Body of pancreas (tissue), 4 donors: ENCODE results near the gene SPRY4.

Experiments
- CTCF ChIP-seq, 7 experiments: fragments of 450-650 bp in 4 of 7; fragments of 200-600 bp in 3 of 7; sonication (generic) in 3 of 7; IDR thresholded peaks; one replicate each; pipeline ENCODE4 v1.5.1; 2016 to 2019; ENCODE audit warnings: antibody characterized with exemption in 7 of 7
- POLR2A ChIP-seq, 3 donors: fragments of 450-650 bp; IDR thresholded peaks; one replicate each; pipeline ENCODE4 v1.6.1; 2016; ENCODE audit warnings: antibody characterized with exemption in 3 of 3, mild to moderate bottlenecking in 2 of 3

DNA sequence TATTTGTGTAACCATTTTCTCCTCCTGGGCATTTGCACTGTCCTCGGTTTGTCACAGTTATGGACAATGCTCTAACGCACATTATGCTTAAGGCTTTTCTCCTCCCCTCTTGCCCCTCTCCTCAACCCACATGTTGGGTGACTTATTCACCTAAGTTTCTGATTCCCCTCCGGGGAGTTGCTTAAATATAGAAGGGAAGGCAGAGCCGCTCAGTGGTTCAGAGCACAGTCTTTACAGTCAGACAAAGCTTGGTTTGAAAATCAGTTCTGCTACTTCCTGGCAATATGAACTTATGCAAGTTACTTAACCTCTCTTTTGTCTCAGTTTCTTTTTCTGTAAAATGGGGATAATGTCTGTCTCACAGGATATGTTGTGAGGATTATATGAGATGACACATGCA, 41.2 kb upstream of the SPRY4 start:
- no peak for TF ChIP-seq CTCF (IDR thresholded peaks at IDR 0.05)
- no peak for TF ChIP-seq POLR2A (IDR thresholded peaks at IDR 0.05)
